IMR-90 (cell line): ENCODE data around the gene PRKRA. TPM values are rescaled to one million over a fixed set of nuclear protein-coding genes. Genes with fewer than 3 reads are reported as not detected.
A peak's percentile ranks its signal among the peaks of the same experiment; 100 is the strongest.

Experiments
- ATAC-seq: fragments of 200-7000 bp; cut with Tn5 transposase; 2 replicates; pipeline ENCODE4 v1.9.1; 2020; ENCODE audit warnings: low read depth, mild to moderate bottlenecking, moderate library complexity
- BruUV-seq: library from RNA; stranded (reverse); fragments of 400-500 nt; replicated peaks from 2 replicates; lab custom pipeline; 2021; lab: Mats Ljungman, UMichigan
- CTCF ChIA-PET: fragments of 300-600 bp; formaldehyde crosslinking; extraction: SDS; loops from one replicate; lab custom pipeline; 2021; ENCODE audit warnings: antibody characterized with exemption; lab: Yijun Ruan, JAX
- POLR2A ChIA-PET: fragments of 300-600 bp; sonication (Branson Sonifier 250); formaldehyde crosslinking; loops from one replicate; lab custom pipeline; 2022; ENCODE audit warnings: antibody characterized with exemption; ENCODE audit not compliant: unreplicated experiment; lab: Charles Lee
- DNase-seq: peaks from one replicate; pipeline ENCODE4 v3.0.0; 2013
- H2AFZ ChIP-seq: replicated peaks from 2 replicates; pipeline ENCODE3; 2013; ENCODE audit warnings: low read length, mild to moderate bottlenecking; ENCODE audit not compliant: poor library complexity
- H2AK5ac ChIP-seq: 2 replicates; pipeline ENCODE4 v1.6.1; 2013; ENCODE audit warnings: low read depth, low read length, inconsistent platforms
- H2AK9ac ChIP-seq: replicated peaks from 2 replicates; pipeline ENCODE3; 2013; ENCODE audit warnings: mild to moderate bottlenecking, low read depth, low read length, moderate library complexity; ENCODE audit not compliant: poor library complexity
- H2BK120ac ChIP-seq: 2 replicates; pipeline ENCODE4 v1.6.1; 2013; ENCODE audit warnings: low read depth, low read length, inconsistent platforms
- H2BK15ac ChIP-seq: 3 replicates; pipeline ENCODE4 v1.6.1; 2013; ENCODE audit warnings: low read depth, low read length, inconsistent platforms
- H2BK20ac ChIP-seq: 2 replicates; pipeline ENCODE4 v1.6.1; 2013; ENCODE audit warnings: low read depth, mild to moderate bottlenecking, inconsistent platforms, low read length, moderate library complexity
- H2BK5ac ChIP-seq: 2 replicates; pipeline ENCODE4 v1.6.1; 2013; ENCODE audit warnings: mild to moderate bottlenecking, low read depth, low read length, inconsistent platforms; ENCODE audit not compliant: poor library complexity, severe bottlenecking
- H3K14ac ChIP-seq: replicated peaks from 2 replicates; pipeline ENCODE4 v1.6.1; 2013; ENCODE audit warnings: low read depth, low read length, inconsistent platforms
- H3K18ac ChIP-seq: 2 replicates; pipeline ENCODE4 v1.6.1; 2013; ENCODE audit warnings: low read depth, low read length, control low read depth
- H3K23ac ChIP-seq: 2 replicates; pipeline ENCODE4 v1.6.1; 2013; ENCODE audit warnings: low read depth, low read length, inconsistent platforms
- H3K27ac ChIP-seq: 2 replicates; pipeline ENCODE4 v1.5.1; 2013; ENCODE audit warnings: mild to moderate bottlenecking, control low read depth, low read length; ENCODE audit not compliant: insufficient read depth
- H3K27me3 ChIP-seq: 2 replicates; pipeline ENCODE4 v1.6.1; 2013; ENCODE audit warnings: low read length; ENCODE audit not compliant: control insufficient read depth, insufficient read depth
- H3K36me3 ChIP-seq: 2 replicates; pipeline ENCODE4 v1.6.1; 2013; ENCODE audit warnings: low read length, mixed read lengths; ENCODE audit not compliant: control insufficient read depth, insufficient read depth
- H3K4ac ChIP-seq: 2 replicates; pipeline ENCODE4 v1.6.1; 2013; ENCODE audit warnings: low read depth, low read length, inconsistent platforms
- H3K4me1 ChIP-seq: 2 replicates; pipeline ENCODE4 v1.6.1; 2013; ENCODE audit warnings: low read length, mixed read lengths; ENCODE audit not compliant: control insufficient read depth, insufficient read depth
- H3K4me2 ChIP-seq: 2 replicates; pipeline ENCODE4 v1.6.1; 2013; ENCODE audit warnings: low read depth, mild to moderate bottlenecking, control low read depth, low read length, moderate library complexity
- H3K4me3 ChIP-seq: 2 replicates; pipeline ENCODE4 v1.5.1; 2013; ENCODE audit warnings: low read depth, mild to moderate bottlenecking, control low read depth, low read length, moderate library complexity; ENCODE audit not compliant: insufficient read depth
- H3K56ac ChIP-seq: 2 replicates; pipeline ENCODE4 v1.6.1; 2013; ENCODE audit warnings: low read length, inconsistent platforms; ENCODE audit not compliant: insufficient read depth; ENCODE audit errors: extremely low read depth
- H3K79me1 ChIP-seq, 2 experiments: 2 replicates each; pipeline ENCODE4 v1.6.1; 2013; ENCODE audit warnings: low read length in 2 of 2, inconsistent platforms in 1 of 2, low read depth in 1 of 2
- H3K9ac ChIP-seq: 2 replicates; pipeline ENCODE4 v1.6.1; 2013; ENCODE audit warnings: low read depth, low read length, control low read depth
- H3K9me1 ChIP-seq: 2 replicates; pipeline ENCODE4 v1.6.1; 2013; ENCODE audit warnings: low read length, inconsistent platforms; ENCODE audit not compliant: insufficient read depth
- H3K9me3 ChIP-seq: 2 replicates; pipeline ENCODE4 v1.6.1; 2013; ENCODE audit warnings: low read length; ENCODE audit not compliant: control insufficient read depth, insufficient read depth
- H4K20me1 ChIP-seq: 2 replicates; pipeline ENCODE4 v1.6.1; 2013; ENCODE audit warnings: low read length, inconsistent platforms; ENCODE audit not compliant: insufficient read depth
- H4K5ac ChIP-seq: 2 replicates; pipeline ENCODE4 v1.6.1; 2013; ENCODE audit warnings: mild to moderate bottlenecking, low read depth, low read length, control low read depth
- H4K8ac ChIP-seq, 2 experiments: 2 replicates each; pipeline ENCODE4 v1.6.1; 2013; ENCODE audit warnings: low read depth in 2 of 2, low read length in 2 of 2, control low read depth in 1 of 2, inconsistent platforms in 1 of 2
- H4K91ac ChIP-seq: 2 replicates; pipeline ENCODE4 v1.6.1; 2013; ENCODE audit warnings: low read depth, low read length, inconsistent platforms; ENCODE audit not compliant: insufficient read depth
- BHLHE40 ChIP-seq: fragments of 150-350 bp; IDR thresholded peaks from 2 replicates; pipeline ENCODE4 v1.6.1; 2016; ENCODE audit warnings: mild to moderate bottlenecking, low read depth, low read length
- CEBPB ChIP-seq: IDR thresholded peaks from 2 replicates; pipeline ENCODE4 v1.6.1; 2012; ENCODE audit warnings: low read depth, low read length, improper control_type of control experiment
- CHD1 ChIP-seq: IDR thresholded peaks from 2 replicates; pipeline ENCODE4 v1.6.1; 2012; ENCODE audit warnings: low read depth, low read length, improper control_type of control experiment
- ELK1 ChIP-seq: fragments of 150-350 bp; IDR thresholded peaks from 2 replicates; pipeline ENCODE4 v1.6.1; 2016; ENCODE audit warnings: low read depth, mild to moderate bottlenecking, low read length, moderate library complexity, borderline replicate concordance
- FOS ChIP-seq: fragments of 150-350 bp; IDR thresholded peaks from 2 replicates; pipeline ENCODE4 v1.6.1; 2016; ENCODE audit warnings: low read depth, low read length
- MAFK ChIP-seq: IDR thresholded peaks from 2 replicates; pipeline ENCODE4 v1.6.1; 2012; ENCODE audit warnings: low read depth, low read length, improper control_type of control experiment
- MAZ ChIP-seq: IDR thresholded peaks from 2 replicates; pipeline ENCODE4 v1.6.1; 2012; ENCODE audit warnings: low read depth, mild to moderate bottlenecking, low read length, improper control_type of control experiment, moderate library complexity, borderline replicate concordance
- MXI1 ChIP-seq: IDR thresholded peaks from 2 replicates; pipeline ENCODE4 v1.6.1; 2012; ENCODE audit warnings: low read depth, mild to moderate bottlenecking, low read length, moderate library complexity, borderline replicate concordance
- NFE2L2 ChIP-seq: fragments of 150-350 bp; IDR thresholded peaks from 2 replicates; pipeline ENCODE4 v1.6.1; 2016; ENCODE audit warnings: low read depth, mild to moderate bottlenecking, low read length
- POLR2A ChIP-seq: IDR thresholded peaks from 2 replicates; pipeline ENCODE4 v1.6.1; 2012; ENCODE audit warnings: mild to moderate bottlenecking, low read depth, low read length
- RAD21 ChIP-seq: IDR thresholded peaks from 2 replicates; pipeline ENCODE4 v1.6.1; 2012; ENCODE audit warnings: low read length, improper control_type of control experiment
- RCOR1 ChIP-seq: IDR thresholded peaks from 2 replicates; pipeline ENCODE4 v1.6.1; 2012; ENCODE audit warnings: mild to moderate bottlenecking, low read length, improper control_type of control experiment; ENCODE audit not compliant: insufficient replicate concordance
- RFX5 ChIP-seq: IDR thresholded peaks from 2 replicates; pipeline ENCODE4 v1.8.0; 2012; ENCODE audit warnings: low read depth, mild to moderate bottlenecking, low read length, moderate library complexity
- SMC3 ChIP-seq: fragments of 150-350 bp; IDR thresholded peaks from 2 replicates; pipeline ENCODE4 v1.6.1; 2016; ENCODE audit warnings: low read depth, mild to moderate bottlenecking, antibody characterized with exemption, low read length, moderate library complexity
- USF2 ChIP-seq: fragments of 150-350 bp; IDR thresholded peaks from 2 replicates; pipeline ENCODE4 v1.6.1; 2017; ENCODE audit warnings: mild to moderate bottlenecking, antibody characterized with exemption, low read length, low read depth
- WGBS, 2 experiments: methylation state at CpG; one replicate each; pipeline versions ENCODE4 v1.1.5 to v1.1.7; 2013; ENCODE audit warnings: missing lambda C conversion rate in 2 of 2; ENCODE audit not compliant: insufficient read length in 1 of 2; ENCODE audit errors: extremely low coverage in 2 of 2; 5-methylcytosine and 5-hydroxymethylcytosine counted together
- dilution Hi-C: fragments of 300-500 bp; cut with HindIII; formaldehyde crosslinking; loops from one replicate; pipeline ENCODE4 v1.14.3; 2018; ENCODE audit warnings: low sequenced_read_pairs; ENCODE audit not compliant: unreplicated experiment
- in situ Hi-C: fragments of 300-500 bp; cut with MboI; formaldehyde crosslinking; loops from 3 replicates; pipeline ENCODE4 v1.14.3; 2019; ENCODE audit warnings: low sequenced_read_pairs, inconsistent platforms, mixed read lengths
- intact Hi-C: fragments of 100-400 bp; cut with micrococcal nuclease; formaldehyde crosslinking; loops from 2 replicates; pipeline ENCODE4 v1.10.0; 2022
- polyA plus RNA-seq, 3 experiments: library from polyadenylated mRNA; depleted of rRNA; stranded (reverse); fragments of >200 nt; gene quantifications; 2 replicates each; pipeline ENCODE4 v1.2.3, GENCODE V29; 2012; ENCODE audit warnings: low replicate concordance in 1 of 3
- total RNA-seq: library from RNA; depleted of rRNA; stranded (reverse); fragments of >200 nt; gene quantifications from 2 replicates; pipeline ENCODE4 v1.2.3, GENCODE V29; 2012
- TF ChIP-seq, protein P1 (sequence below): conservative IDR thresholded peaks from 2 replicates; pipeline ENCODE4 v1.5.1; 2012; ENCODE audit warnings: mild to moderate bottlenecking, low read depth, low read length, improper control_type of control experiment

PRKRA gene
- total and polyA plus RNA-seq, 2 of the 4 experiments (the other 2 are of a cell fraction), result 39.5 to 53.6 TPM

GRCh38 chr2:178479275-178479616, 28.3 kb upstream of the PRKRA start:
- no peak overlapping the region for H3K18ac ChIP-seq
- H3K4ac ChIP-seq, result peak overlapping the region; percentile 22; the same call in 1 of the 2 replicates
- peak overlapping the region; percentile 92 for H2AFZ ChIP-seq
- H3K27me3 ChIP-seq, result no peaks in the 10 kb centered on the region
- in situ Hi-C loops, result no loop called here
- H2BK5ac ChIP-seq, result no peak overlapping the region
- H4K91ac ChIP-seq, result no peak overlapping the region
- H2AK9ac ChIP-seq, result no peak overlapping the region
- peak overlapping the region; percentile 92 to 98 for H4K8ac ChIP-seq
- H3K9ac ChIP-seq, result peak overlapping the region; percentile 38; the same call in 1 of the 2 replicates
- no peaks in the 10 kb centered on the region for H3K36me3 ChIP-seq
- H3K14ac ChIP-seq, result no peak overlapping the region
- H3K4me3 ChIP-seq, result peak overlapping the region; percentile 83; the same call in 1 of the 2 replicates
- no peak overlapping the region for H2BK120ac ChIP-seq
- peaks cover 4% of the 10 kb centered on the region for H3K4me1 ChIP-seq
- ChIA-PET CTCF (no interaction called here), POLR2A (no interaction called here)
- H2BK20ac ChIP-seq, result no peak overlapping the region
- H3K9me1 ChIP-seq, result peaks cover 6% of the 10 kb centered on the region; the same call in 1 of the 2 replicates
- H3K27ac ChIP-seq, result peak overlapping the region; percentile 91; the same call in 1 of the 2 replicates
- no peak overlapping the region for H2AK5ac ChIP-seq
- peaks cover 13 to 39% of the 10 kb centered on the region in 2 experiments for H3K79me1 ChIP-seq
- peak overlapping the region; percentile 84 for H4K5ac ChIP-seq
- no TSS peak for BruUV-seq
- DNase-seq (no peak), ATAC-seq (no peak)
- TF ChIP-seq MAZ (no peak), POLR2A (no peak), MAFK (no peak), RFX5 (no peak), ELK1 (no peak), SMC3 (no peak), RAD21 (no peak), FOS (no peak), CEBPB (no peak), CHD1 (no peak), BHLHE40 (no peak), NFE2L2 (no peak), MXI1 (no peak), USF2 (no peak), RCOR1 (no peak)
- TF ChIP-seq, protein P1, sequence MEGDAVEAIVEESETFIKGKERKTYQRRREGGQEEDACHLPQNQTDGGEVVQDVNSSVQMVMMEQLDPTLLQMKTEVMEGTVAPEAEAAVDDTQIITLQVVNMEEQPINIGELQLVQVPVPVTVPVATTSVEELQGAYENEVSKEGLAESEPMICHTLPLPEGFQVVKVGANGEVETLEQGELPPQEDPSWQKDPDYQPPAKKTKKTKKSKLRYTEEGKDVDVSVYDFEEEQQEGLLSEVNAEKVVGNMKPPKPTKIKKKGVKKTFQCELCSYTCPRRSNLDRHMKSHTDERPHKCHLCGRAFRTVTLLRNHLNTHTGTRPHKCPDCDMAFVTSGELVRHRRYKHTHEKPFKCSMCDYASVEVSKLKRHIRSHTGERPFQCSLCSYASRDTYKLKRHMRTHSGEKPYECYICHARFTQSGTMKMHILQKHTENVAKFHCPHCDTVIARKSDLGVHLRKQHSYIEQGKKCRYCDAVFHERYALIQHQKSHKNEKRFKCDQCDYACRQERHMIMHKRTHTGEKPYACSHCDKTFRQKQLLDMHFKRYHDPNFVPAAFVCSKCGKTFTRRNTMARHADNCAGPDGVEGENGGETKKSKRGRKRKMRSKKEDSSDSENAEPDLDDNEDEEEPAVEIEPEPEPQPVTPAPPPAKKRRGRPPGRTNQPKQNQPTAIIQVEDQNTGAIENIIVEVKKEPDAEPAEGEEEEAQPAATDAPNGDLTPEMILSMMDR, result no peak
- H3K56ac ChIP-seq, result no peak overlapping the region
- intact Hi-C loops, result no loop called here
- H3K9me3 ChIP-seq, result no peaks in the 10 kb centered on the region
- H3K4me2 ChIP-seq, result peak overlapping the region; percentile 85
- dilution Hi-C loops, result no loop called here
- H4K20me1 ChIP-seq, result peaks cover 21% of the 10 kb centered on the region
- 40% methylated on average over 1 of the region's 4 CpGs; no CpG with 5 or more reads in 1 of the 2 experiments for WGBS, 2 experiments
- H2BK15ac ChIP-seq, result no peak overlapping the region
- H3K23ac ChIP-seq, result no peak overlapping the region
